ENCODE measurements around the gene CRYAA.
"Not testable (repeated sequence)": the region's sequence is repeated elsewhere in the genome, so short reads cannot be mapped to it uniquely, and the experiment has no call there.

DNA sequence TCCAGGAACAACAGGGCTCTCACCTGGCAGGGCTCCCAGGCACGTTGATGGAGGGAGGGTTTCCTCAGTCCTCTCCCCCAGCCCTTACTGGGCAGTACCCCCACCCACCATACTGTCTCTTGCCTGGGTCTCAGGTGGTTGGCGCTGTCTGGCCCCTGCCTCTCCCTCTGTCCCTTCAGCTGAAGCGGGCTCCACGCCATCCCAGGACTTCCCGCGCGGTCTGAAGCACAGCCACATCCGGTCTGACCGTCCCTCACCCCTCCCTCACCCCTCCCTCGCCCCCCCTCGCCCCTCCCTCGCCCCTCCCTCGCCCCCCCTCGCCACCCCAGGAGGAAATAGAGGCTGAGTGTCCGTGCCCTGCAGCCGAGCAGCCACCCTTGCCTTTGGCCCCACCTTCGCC, 27.4 kb upstream of the CRYAA start:
- TF ChIP-seq, protein P1, sequence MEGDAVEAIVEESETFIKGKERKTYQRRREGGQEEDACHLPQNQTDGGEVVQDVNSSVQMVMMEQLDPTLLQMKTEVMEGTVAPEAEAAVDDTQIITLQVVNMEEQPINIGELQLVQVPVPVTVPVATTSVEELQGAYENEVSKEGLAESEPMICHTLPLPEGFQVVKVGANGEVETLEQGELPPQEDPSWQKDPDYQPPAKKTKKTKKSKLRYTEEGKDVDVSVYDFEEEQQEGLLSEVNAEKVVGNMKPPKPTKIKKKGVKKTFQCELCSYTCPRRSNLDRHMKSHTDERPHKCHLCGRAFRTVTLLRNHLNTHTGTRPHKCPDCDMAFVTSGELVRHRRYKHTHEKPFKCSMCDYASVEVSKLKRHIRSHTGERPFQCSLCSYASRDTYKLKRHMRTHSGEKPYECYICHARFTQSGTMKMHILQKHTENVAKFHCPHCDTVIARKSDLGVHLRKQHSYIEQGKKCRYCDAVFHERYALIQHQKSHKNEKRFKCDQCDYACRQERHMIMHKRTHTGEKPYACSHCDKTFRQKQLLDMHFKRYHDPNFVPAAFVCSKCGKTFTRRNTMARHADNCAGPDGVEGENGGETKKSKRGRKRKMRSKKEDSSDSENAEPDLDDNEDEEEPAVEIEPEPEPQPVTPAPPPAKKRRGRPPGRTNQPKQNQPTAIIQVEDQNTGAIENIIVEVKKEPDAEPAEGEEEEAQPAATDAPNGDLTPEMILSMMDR (conservative IDR thresholded peaks at IDR 0.05; ENCODE audit: low read length): not testable (repeated sequence)
- not testable (repeated sequence) for TF ChIP-seq EZH2phosphoT487 (IDR thresholded peaks at IDR 0.05; ENCODE audit: borderline replicate concordance, low read depth, low read length)

Data from OCI-LY7 (cell line).